DND-41 (cell line): ENCODE results near the gene PLD6.

ENCODE experiments used
- CTCF ChIP-seq: IDR thresholded peaks from 2 replicates; pipeline ENCODE4 v1.5.1; 2012; ENCODE audit warnings: borderline replicate concordance, low read length, moderate library complexity, mild to moderate bottlenecking; ENCODE audit not compliant: poor library complexity, severe bottlenecking; ENCODE audit errors: extremely low read depth
- EZH2 ChIP-seq: IDR thresholded peaks from 3 replicates; pipeline ENCODE4 v1.6.1; 2012; ENCODE audit warnings: borderline replicate concordance, low read depth, mild to moderate bottlenecking, moderate library complexity, low read length, inconsistent platforms; ENCODE audit not compliant: severe bottlenecking

- TF ChIP-seq EZH2 = no peak
- no peak for TF ChIP-seq CTCF
Measured at GRCh38 chr17:17201907-17202306, 4.2 kb downstream of the PLD6 start.
